C4-2B (cell line): ENCODE results near the gene SPRTN.

Source experiments
- ZFX ChIP-seq: fragments of 450-650 bp; IDR thresholded peaks from 2 replicates; pipeline ENCODE4 v1.6.1; 2017
- TF ChIP-seq, protein P1 (sequence below): fragments of 450-650 bp; conservative IDR thresholded peaks from 2 replicates; pipeline ENCODE4 v1.5.1; 2017; ENCODE audit warnings: mild to moderate bottlenecking

GRCh38 chr1:231397886-231398671 lies 60.0 kb downstream of the SPRTN start:
- TF ChIP-seq, protein P1, sequence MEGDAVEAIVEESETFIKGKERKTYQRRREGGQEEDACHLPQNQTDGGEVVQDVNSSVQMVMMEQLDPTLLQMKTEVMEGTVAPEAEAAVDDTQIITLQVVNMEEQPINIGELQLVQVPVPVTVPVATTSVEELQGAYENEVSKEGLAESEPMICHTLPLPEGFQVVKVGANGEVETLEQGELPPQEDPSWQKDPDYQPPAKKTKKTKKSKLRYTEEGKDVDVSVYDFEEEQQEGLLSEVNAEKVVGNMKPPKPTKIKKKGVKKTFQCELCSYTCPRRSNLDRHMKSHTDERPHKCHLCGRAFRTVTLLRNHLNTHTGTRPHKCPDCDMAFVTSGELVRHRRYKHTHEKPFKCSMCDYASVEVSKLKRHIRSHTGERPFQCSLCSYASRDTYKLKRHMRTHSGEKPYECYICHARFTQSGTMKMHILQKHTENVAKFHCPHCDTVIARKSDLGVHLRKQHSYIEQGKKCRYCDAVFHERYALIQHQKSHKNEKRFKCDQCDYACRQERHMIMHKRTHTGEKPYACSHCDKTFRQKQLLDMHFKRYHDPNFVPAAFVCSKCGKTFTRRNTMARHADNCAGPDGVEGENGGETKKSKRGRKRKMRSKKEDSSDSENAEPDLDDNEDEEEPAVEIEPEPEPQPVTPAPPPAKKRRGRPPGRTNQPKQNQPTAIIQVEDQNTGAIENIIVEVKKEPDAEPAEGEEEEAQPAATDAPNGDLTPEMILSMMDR = no peak
- TF ChIP-seq ZFX = no peak
